RWPE1 (cell line): ENCODE data around the gene OGG1.
A peak's percentile ranks its signal among the peaks of the same experiment; 100 is the strongest.

ENCODE experiments used
- CTCF ChIA-PET: fragments of 350-600 bp; sonication (Branson Sonifier 250); formaldehyde crosslinking; extraction: SDS; loops from one replicate; lab custom pipeline; 2021; lab: Yijun Ruan, JAX
- POLR2A ChIA-PET: fragments of 400-600 bp; formaldehyde crosslinking; extraction: SDS; loops from one replicate; lab custom pipeline; 2020; ENCODE audit warnings: antibody characterized with exemption; ENCODE audit not compliant: low non-redundant PET; lab: Yijun Ruan, JAX
- DNase-seq: peaks from one replicate; pipeline ENCODE4 v3.0.0; 2012; ENCODE audit warnings: low spot score
- H3K27ac ChIP-seq: fragments of 450-650 bp; 2 replicates; pipeline ENCODE4 v1.5.1; 2017
- TF ChIP-seq, protein P1 (sequence below): fragments of 450-650 bp; conservative IDR thresholded peaks from 2 replicates; pipeline ENCODE4 v1.5.1; 2017; ENCODE audit warnings: low read depth, mild to moderate bottlenecking

The OGG1 gene

DNA sequence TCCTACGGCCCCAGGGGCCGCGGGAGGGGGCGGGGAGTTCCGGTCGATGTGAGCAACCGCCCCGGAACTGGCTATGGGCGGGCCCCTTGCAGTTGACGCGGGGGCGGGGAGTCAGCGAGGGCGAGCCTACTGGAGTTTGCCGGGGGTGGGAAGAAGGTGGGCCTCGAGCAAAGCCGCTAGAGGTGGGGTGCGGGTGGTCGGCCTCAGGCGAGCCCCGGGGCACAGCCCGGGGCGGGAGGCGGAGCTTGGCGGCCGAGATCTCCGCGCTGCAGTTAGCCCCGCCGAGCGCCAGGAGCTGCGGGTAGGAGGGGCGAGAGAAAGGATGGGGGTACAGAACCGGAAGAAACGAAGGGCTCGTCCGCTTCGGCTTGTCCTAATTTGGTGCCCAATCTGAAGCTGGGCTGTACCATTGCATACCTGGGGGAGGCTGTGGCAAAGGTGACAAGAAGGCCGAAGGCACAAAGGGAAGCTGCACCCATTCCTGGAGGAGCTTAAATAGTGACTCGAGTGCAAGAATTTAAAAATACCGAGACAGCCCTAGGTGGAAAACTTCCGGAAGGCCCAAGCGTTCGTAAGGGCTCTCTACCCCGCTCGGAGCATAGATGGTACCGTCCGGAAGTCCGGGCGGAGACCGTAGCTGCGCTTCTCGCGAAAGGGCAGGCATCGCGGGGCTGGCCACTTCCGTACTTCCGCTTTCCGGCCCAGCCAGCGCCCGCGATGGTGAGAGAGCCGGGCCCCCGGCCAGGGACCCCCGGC is 42.8 kb downstream of the OGG1 start, which contains the start of the genes ARPC4 and TADA3:
Gene ARPC4, plus strand, starts transcription at position 678 of the 756 bp plus-strand sequence. Its CDS starts 40 bp downstream, at position 718.
Gene TADA3, minus strand, starts transcription at position 69 of the 756 bp plus-strand sequence. CDS start 1,007 bp downstream, outside the sequence.
- TF ChIP-seq, protein P1, sequence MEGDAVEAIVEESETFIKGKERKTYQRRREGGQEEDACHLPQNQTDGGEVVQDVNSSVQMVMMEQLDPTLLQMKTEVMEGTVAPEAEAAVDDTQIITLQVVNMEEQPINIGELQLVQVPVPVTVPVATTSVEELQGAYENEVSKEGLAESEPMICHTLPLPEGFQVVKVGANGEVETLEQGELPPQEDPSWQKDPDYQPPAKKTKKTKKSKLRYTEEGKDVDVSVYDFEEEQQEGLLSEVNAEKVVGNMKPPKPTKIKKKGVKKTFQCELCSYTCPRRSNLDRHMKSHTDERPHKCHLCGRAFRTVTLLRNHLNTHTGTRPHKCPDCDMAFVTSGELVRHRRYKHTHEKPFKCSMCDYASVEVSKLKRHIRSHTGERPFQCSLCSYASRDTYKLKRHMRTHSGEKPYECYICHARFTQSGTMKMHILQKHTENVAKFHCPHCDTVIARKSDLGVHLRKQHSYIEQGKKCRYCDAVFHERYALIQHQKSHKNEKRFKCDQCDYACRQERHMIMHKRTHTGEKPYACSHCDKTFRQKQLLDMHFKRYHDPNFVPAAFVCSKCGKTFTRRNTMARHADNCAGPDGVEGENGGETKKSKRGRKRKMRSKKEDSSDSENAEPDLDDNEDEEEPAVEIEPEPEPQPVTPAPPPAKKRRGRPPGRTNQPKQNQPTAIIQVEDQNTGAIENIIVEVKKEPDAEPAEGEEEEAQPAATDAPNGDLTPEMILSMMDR, result no peak
- CTCF ChIA-PET, result interaction anchor here (0.6 kb wide), 1 partner anchor 21 kb away, joined by 4 read pairs; no protein-coding TSS in a partner anchor
- peak; percentile 89 for DNase-seq
- H3K27ac ChIP-seq, result peak within 1 kb of the TSS; percentile 91
- POLR2A ChIA-PET, result interaction anchor here (0.6 kb wide), 1 partner anchor 173 kb away, joined by 3 read pairs; no protein-coding TSS in a partner anchor

DNA sequence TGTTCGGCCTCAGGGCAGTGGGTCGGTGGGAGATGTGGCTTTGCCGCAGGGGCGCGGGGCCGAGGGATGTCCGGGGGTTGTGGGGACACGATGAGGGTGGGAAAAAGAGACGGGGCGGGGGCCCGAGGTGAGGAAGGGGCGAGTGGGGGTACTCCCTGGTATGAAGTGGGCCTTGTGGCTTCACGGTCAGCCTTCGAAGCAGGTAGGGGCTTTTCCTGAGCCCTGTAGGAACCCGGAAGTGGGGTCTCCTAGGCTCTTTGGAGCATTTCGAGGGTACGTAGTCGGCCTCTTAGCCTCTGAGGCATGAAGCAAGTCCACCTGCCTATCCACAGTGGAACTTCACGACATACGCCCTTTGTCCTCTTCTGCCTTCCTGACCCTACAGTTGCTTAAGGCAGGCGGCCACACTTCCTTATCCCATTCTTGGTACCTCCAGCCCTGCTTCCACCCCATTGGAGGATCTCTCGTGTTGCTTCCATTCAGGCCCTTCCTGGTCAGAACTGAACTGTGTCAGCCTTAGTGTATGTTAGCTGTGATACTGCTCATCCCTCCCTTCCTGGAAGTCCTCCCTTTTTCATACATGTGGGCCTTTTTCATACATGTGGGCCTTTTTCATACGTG is 43.5 kb downstream of the OGG1 start:
- no peak for DNase-seq
- ChIA-PET POLR2A (interaction anchor here (0.6 to 0.9 kb wide), 2 partner anchors 10 to 172 kb away, joined by 3 read pairs; no protein-coding TSS in a partner anchor), CTCF (interaction anchor here (0.6 to 0.7 kb wide), 3 partner anchors 21 to 290 kb away, joined by 4 to 5 read pairs (median 4); no protein-coding TSS in a partner anchor)
- TF ChIP-seq, protein P1, result no peak
- H3K27ac ChIP-seq, result peak overlapping the region; percentile 91

DNA sequence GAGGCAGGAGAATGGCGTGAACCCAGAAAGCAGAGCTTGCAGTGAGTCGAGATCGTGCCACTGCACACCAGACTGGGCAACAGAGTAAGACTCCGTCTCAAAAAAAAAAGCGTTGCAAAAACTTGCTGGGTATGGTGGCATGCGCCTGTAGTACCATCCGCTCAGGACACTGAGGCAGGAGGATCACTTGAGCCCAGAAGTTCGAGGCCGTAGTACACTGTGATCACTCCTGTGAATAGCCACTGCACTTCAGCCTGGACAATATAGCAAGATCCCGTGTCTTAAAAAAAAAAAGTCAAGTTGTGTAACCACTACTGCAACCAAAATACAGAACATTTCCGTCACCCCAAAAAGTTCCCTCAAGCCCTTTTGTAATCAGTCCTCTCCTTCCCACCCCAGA is 44.6 kb downstream of the OGG1 start:
- ChIA-PET CTCF (no interaction called here), POLR2A (interaction anchor here (0.9 kb wide), 1 partner anchor 9 kb away, joined by 3 read pairs; no protein-coding TSS in a partner anchor)
- H3K27ac ChIP-seq, result no peak overlapping the region
- TF ChIP-seq, protein P1, result no peak
- DNase-seq, result no peak

DNA sequence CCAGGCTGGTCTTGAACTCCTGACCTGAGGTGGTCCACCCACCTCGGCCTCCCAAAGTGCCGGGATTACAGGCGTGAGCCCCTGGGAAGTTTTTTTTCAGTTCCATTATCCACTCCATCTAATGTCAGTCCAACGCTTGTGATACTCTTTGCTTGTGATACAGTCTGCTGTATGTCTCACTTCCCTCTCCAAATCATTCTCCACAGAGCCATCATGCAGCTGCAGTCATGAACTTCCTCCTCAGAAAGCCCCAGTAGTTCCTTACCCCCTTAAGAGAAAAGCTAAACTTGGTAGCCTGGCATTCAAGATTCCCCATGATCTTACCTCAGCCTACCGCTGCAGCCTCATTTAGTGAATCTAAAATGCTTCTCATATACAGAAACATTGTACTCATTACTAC is 45.5 kb downstream of the OGG1 start:
- CTCF ChIA-PET, result no interaction called here

DNA sequence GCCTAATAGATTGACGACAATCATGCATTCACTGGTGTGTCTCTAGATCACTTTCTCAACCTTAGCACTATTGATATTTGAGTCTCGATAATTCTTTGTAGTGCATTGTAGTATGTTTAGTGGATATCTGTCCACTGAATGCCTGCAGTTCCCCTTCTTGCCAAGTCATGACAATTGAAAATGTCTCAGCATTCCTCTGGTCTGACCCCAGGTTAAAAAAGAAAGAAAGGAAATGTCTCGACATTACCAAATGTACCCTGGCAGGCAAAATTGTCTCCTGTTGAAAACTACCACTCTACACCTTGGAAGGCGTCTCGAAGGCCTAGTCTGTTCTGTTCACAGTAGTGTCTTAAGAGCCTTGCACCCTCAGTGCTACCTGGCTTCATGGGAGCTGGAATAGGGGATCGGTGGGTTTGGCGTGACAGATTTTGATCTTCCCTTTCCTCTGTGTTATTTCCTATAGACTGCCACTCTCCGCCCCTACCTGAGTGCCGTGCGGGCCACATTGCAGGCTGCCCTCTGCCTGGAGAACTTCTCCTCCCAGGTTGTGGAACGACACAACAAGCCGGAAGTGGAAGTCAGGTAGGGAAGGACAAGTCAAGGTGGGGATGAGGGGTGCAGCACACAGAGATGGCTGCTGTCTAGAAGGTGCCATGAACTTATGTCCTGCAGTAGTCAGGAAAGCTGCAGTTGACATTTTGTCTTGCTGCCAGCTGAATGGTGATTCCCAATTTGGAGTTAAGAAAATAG is 47.6 kb downstream of the OGG1 start:
- ChIA-PET CTCF (no interaction called here), POLR2A (no interaction called here)
- DNase-seq, result no peak
- TF ChIP-seq, protein P1, result no peak
- H3K27ac ChIP-seq, result no peak overlapping the region

More for the DNA sequence above, 45.5 kb downstream of the OGG1 start:
- TF ChIP-seq, protein P1, result no peak
- POLR2A ChIA-PET, result interaction anchor here (0.5 kb wide), 1 partner anchor 35 kb away, joined by 4 read pairs; no protein-coding TSS in a partner anchor
- no peak for DNase-seq
- H3K27ac ChIP-seq, result no peak overlapping the region

DNA sequence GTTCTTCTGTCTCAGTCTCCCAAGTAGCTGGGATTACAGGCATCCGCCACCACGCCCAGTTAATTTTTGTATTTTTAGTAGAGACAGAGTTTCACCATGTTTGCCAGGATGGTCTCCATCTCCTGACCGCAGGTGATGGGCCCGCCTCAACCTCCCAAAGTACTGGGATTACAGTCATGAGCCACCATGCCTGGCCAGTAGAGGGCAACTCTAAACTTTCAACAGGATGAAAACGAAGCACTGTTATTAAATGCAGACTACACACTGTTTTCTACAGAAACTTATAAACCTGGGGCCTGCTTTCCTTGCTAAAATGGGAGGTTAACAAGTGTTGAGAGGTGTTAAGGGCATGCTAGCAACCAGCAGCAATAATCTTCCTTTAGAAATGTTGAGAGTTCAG is 50.8 kb downstream of the OGG1 start:
- ChIA-PET POLR2A (no interaction called here), CTCF (no interaction called here)
- TF ChIP-seq, protein P1, result peak; percentile 24
- no peak for DNase-seq
- no peak overlapping the region for H3K27ac ChIP-seq
